SJSA1 (cell line): ENCODE data around the gene ACHE. TPM values are rescaled to one million over a fixed set of nuclear protein-coding genes. Genes with fewer than 3 reads are reported as not detected.
"Not testable (repeated sequence)": the region's sequence is repeated elsewhere in the genome, so short reads cannot be mapped to it uniquely, and the experiment has no call there.

ENCODE experiments used
- DNase-seq, 2 experiments: peaks; one replicate each; pipeline ENCODE4 v3.0.0-alpha.2; 2015 to 2020; ENCODE audit warnings: low spot score in 2 of 2, low read depth in 1 of 2
- H3K27ac ChIP-seq: fragments of 250-450 bp; sonication (Bioruptor Pico); 2 replicates; pipeline ENCODE4 v1.5.1; 2020; ENCODE audit warnings: mild to moderate bottlenecking, moderate library complexity
- H3K27me3 ChIP-seq: fragments of 250-450 bp; sonication (Bioruptor Pico); replicated peaks from 2 replicates; pipeline ENCODE4 v1.5.1; 2020; ENCODE audit warnings: mild to moderate bottlenecking, moderate library complexity
- H3K36me3 ChIP-seq: fragments of 250-450 bp; sonication (Bioruptor Pico); 2 replicates; pipeline ENCODE4 v1.5.1; 2020; ENCODE audit warnings: mild to moderate bottlenecking
- H3K4me1 ChIP-seq: fragments of 250-450 bp; sonication (Bioruptor Pico); replicated peaks from 2 replicates; pipeline ENCODE4 v1.6.1; 2021; ENCODE audit warnings: mild to moderate bottlenecking
- H3K4me3 ChIP-seq: fragments of 250-450 bp; sonication (Bioruptor Pico); 2 replicates; pipeline ENCODE4 v1.5.1; 2020; ENCODE audit warnings: mild to moderate bottlenecking
- H3K9me3 ChIP-seq: fragments of 250-450 bp; sonication (Bioruptor Pico); replicated peaks from 2 replicates; pipeline ENCODE4 v1.5.1; 2020; ENCODE audit warnings: mild to moderate bottlenecking
- total RNA-seq: library from RNA; depleted of rRNA; stranded (reverse); fragments of >200 nt; shearing (Covaris generic); gene quantifications from 2 replicates; pipeline ENCODE4 v1.2.3, GENCODE V29; 2014; rRNA removed

Gene ACHE
- total RNA-seq: 0.16 TPM in 1 of 2 replicates, not detected in the other

GRCh38 chr7:100895701-100895955, at the start of gene ACHE:
ACHE (minus strand) TSS chr7:100895888; CDS start chr7:100894232, 1,656 bp downstream.
- DNase-seq: no peak
- Histone ChIP-seq H3K27ac (no peak within 1 kb of the TSS), H3K9me3 (peaks cover 3% of the 10 kb centered on the region; the same call in 1 of the 2 replicates), H3K27me3 (peaks cover 38% of the 10 kb centered on the region), H3K4me3 (peak within 1 kb of the TSS; percentile 19), H3K4me1 (peaks cover 34% of the 10 kb centered on the region), H3K36me3 (no peaks in the 10 kb centered on the region)

DNA sequence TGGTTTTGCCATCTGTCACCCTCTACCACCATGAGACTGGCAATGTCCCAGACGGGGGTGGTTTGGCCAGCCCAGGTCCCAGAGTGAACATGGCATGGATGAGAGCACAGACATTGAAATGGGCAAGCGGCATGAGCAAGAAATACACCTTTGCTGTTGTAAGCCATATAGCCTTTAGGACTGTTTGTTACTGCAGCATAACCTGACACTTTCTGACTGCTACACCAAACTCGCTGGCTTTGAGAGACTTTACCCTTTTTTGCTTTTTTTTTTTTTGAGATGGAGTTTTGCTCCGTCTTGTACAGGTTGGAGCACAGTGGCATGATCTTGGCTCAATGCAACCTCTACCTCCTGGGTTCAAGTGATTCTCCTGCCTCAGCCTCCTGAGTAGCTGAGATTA, 48.5 kb upstream of the ACHE start:
- Histone ChIP-seq H3K4me3 (no peak overlapping the region), H3K9me3 (no peaks in the 10 kb centered on the region), H3K27me3 (peaks cover 15% of the 10 kb centered on the region), H3K36me3 (no peaks in the 10 kb centered on the region), H3K4me1 (no peaks in the 10 kb centered on the region), H3K27ac (no peak overlapping the region)
- DNase-seq: no peak

DNA sequence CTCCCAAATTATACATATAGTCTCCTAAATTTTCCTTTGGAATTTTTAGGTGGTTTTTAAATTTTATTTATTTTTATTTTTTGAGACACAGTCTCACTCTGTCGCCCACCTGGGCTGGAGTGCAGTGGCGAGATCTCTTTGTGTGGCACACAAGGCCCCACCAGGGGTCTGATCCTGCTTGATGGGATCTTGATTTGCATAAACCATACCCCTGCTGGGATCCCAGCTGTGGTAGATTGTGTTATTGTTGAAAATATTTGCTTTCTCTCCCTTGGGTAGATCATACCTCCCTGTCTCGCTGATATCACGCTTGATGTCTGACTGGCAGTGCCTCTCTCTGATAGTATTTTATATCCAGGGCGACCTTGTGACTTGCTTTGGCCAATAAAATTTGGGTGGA, 48.0 kb upstream of the ACHE start:
- Histone ChIP-seq H3K27me3 (peaks cover 10% of the 10 kb centered on the region), H3K4me3 (no peak overlapping the region), H3K36me3 (no peaks in the 10 kb centered on the region), H3K27ac (no peak overlapping the region), H3K9me3 (no peaks in the 10 kb centered on the region), H3K4me1 (no peaks in the 10 kb centered on the region)
- no peak for DNase-seq

- DNase-seq: no peak
- no peak overlapping the region for H3K4me3 ChIP-seq
- H3K4me1 ChIP-seq: no peaks in the 10 kb centered on the region
Observed at GRCh38 chr7:100942045-100942774, 46.5 kb upstream of the ACHE start.

DNA sequence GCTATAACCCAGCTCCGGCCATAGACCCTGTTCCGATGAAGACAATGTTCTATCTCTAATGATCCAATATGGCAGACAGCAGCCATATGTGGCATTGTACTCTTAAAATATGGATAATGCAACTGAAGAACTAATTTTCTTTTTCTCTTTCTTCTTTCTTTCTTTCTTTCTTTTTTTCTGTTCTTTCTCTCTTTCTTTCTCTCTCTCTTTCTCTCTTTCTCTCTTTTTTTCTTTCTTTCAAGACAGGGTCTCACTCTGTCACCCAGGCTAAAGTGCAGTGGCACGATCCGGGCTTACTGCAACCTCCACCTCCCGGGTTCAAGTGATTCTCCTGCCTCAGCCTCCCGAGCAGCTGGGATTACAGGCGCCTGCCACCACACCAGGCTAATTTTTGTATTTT, 40.5 kb upstream of the ACHE start:
- not testable (repeated sequence) for DNase-seq, H3K27ac ChIP-seq, H3K4me3 ChIP-seq, H3K4me1 ChIP-seq, H3K9me3 ChIP-seq, H3K36me3 ChIP-seq
- peaks cover 16% of the 10 kb centered on the region for H3K27me3 ChIP-seq

More at GRCh38 chr7:100942045-100942774, 46.5 kb upstream of the ACHE start:
- H3K27me3 ChIP-seq: peaks cover 10% of the 10 kb centered on the region
- no peak overlapping the region for H3K27ac ChIP-seq
- no peaks in the 10 kb centered on the region for H3K36me3 ChIP-seq
- H3K9me3 ChIP-seq: no peaks in the 10 kb centered on the region

GRCh38 chr7:100935381-100935780, 39.7 kb upstream of the ACHE start:
- not testable (repeated sequence) for H3K4me1 ChIP-seq, H3K9me3 ChIP-seq, H3K27ac ChIP-seq, DNase-seq, H3K4me3 ChIP-seq, H3K36me3 ChIP-seq
- peaks cover 16% of the 10 kb centered on the region for H3K27me3 ChIP-seq

- Histone ChIP-seq H3K9me3 (peaks cover 5% of the 10 kb centered on the region; the same call in 1 of the 2 replicates), H3K27me3 (peaks cover 14% of the 10 kb centered on the region), H3K27ac (no peak overlapping the region), H3K4me1 (no peaks in the 10 kb centered on the region), H3K4me3 (no peak overlapping the region), H3K36me3 (no peaks in the 10 kb centered on the region)
- no peak for DNase-seq
Observed at GRCh38 chr7:100933734-100934133, 38.0 kb upstream of the ACHE start.

DNA sequence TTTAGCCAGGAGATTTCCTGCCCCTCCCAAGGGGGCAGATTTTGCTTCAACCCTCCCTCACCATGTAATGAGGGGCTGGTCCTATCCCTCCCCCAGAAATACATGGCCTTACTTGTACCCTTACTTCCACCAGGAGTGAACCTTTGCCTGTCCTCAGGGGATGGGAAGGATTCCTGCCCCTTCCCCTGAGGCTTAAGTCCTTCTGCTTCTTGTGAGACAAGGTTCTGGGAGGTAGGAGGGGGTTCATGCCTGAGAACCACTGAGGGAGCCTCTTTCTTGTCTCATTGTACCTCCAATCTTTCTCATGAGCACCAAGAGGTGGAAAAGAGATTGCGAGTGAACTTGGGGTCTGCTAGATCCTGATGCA, 34.1 kb upstream of the ACHE start:
- H3K36me3 ChIP-seq: no peaks in the 10 kb centered on the region
- H3K9me3 ChIP-seq: peaks cover 5% of the 10 kb centered on the region; the same call in 1 of the 2 replicates
- no peak overlapping the region for H3K4me3 ChIP-seq
- H3K4me1 ChIP-seq: no peaks in the 10 kb centered on the region
- no peak overlapping the region for H3K27ac ChIP-seq
- peaks cover 2% of the 10 kb centered on the region; the same call in 1 of the 2 replicates for H3K27me3 ChIP-seq
- DNase-seq: no peak

DNA sequence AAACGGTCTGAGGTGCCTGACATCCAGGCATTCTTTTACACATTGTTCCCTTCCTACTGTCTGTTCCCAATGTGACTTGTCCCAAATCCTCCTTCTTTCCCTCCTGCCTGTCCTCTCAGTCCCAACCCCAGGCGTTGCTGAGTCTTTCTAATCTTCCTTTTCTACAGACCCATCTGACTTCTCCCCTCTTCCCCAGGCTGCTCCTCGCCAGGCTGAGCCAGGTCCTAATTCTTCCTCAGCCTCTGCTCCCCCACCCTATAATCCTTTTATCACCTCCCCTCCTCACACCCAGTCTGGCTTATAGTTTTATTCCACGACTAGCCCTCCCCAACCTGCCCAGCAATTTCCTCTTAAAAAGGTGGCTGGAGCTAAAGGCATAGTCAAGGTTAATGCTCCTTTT, 27.9 kb upstream of the ACHE start:
- not testable (repeated sequence) for H3K27ac ChIP-seq, DNase-seq, H3K27me3 ChIP-seq, H3K4me1 ChIP-seq, H3K9me3 ChIP-seq, H3K36me3 ChIP-seq, H3K4me3 ChIP-seq

- Histone ChIP-seq H3K27me3 (0 out of 2 replicates have a peak, but pooled peaks cover 8% of the 10 kb centered on the region), H3K4me1 (no peaks in the 10 kb centered on the region), H3K4me3 (no peak overlapping the region), H3K36me3 (no peaks in the 10 kb centered on the region), H3K9me3 (no peaks in the 10 kb centered on the region), H3K27ac (no peak overlapping the region)
- no peak for DNase-seq
Observed at GRCh38 chr7:100921039-100921438, 25.4 kb upstream of the ACHE start.

DNA sequence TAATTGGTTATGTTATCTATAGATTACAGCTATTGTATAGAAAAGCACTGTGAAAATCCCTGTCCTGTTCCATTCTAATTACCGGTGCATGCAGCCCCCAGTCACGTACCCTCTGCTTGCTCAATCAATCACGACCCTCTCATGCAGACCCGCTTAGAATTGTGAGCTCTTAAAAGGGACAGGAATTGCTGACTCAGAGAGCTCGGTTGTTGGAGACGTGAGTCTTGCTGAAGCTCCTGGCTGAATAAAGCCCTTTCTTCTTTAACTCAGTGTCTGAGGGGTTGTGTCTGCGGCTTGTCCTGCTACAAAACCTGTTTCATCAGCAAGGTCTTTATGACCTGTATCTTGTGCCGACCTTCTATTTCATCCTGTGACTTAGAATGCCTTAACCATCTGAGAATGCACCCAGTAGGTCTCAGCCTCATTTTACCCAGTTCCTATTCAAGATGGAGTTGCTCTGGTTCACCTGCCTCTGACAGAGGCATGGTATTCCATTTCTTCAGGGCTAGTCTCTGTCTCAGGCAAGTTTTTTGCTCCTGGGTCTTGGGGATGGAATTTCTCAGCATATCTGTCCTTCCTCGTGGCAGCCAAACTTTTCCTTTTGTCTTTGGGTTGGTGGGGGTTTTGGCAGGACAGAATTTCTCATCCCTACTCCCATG, 24.2 kb upstream of the ACHE start:
- H3K27ac ChIP-seq, H3K9me3 ChIP-seq, H3K4me3 ChIP-seq, H3K36me3 ChIP-seq, H3K4me1 ChIP-seq, DNase-seq, H3K27me3 ChIP-seq: not testable (repeated sequence)

DNA sequence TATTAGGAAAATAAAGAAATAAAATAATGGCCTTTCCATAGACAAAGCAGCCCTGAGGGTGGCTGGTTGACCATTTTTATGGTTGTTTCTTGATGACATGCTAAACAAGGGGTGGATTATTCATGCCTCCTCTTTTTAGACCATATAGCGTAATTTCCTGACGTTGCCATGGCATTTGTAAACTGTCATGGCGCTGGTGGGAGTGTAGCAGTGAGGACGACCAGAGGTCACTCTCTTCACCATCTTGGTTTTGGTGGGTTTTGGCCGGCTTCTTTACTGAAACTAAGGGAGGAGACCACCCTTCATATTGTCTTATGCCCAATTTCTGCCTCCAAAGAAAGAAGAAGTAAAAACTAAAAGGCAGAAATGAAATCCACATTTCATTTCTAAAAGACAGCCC, 23.6 kb upstream of the ACHE start:
- not testable (repeated sequence) for DNase-seq, H3K27ac ChIP-seq, H3K9me3 ChIP-seq, H3K27me3 ChIP-seq, H3K4me1 ChIP-seq, H3K4me3 ChIP-seq, H3K36me3 ChIP-seq

DNA sequence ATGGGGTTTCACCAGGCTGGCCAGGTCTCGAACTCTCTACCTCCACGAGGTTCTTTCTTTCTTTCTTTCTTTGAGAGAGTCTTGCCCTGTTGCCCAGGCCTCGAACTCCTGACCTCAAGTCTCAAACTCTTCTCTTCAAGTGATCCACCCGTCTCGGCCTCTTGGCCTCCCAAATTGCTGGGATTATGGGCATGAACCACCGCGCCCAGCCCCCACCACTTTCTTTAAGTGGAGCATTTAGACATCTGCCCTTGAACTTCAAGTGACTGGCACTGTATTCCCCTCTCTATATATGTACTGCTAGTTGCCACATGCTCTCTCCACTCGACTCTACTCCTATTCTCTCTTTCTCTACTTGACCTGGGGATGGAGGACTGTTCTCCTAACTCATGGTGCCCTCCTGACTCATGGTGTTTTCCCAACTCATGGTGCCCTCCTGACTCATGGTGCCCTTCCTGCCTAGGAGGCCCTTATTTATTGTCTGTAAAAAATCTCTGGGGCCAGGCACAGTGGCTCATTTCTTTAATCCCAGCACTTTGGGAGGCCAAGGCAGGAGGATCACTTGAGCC, 19.3 kb upstream of the ACHE start:
- Histone ChIP-seq H3K4me1 (no peaks in the 10 kb centered on the region), H3K4me3 (no peak overlapping the region), H3K36me3 (no peaks in the 10 kb centered on the region), H3K27ac (no peak overlapping the region), H3K27me3 (0 out of 2 replicates have a peak, but pooled peaks cover 7% of the 10 kb centered on the region), H3K9me3 (no peaks in the 10 kb centered on the region)
- no peak for DNase-seq

DNA sequence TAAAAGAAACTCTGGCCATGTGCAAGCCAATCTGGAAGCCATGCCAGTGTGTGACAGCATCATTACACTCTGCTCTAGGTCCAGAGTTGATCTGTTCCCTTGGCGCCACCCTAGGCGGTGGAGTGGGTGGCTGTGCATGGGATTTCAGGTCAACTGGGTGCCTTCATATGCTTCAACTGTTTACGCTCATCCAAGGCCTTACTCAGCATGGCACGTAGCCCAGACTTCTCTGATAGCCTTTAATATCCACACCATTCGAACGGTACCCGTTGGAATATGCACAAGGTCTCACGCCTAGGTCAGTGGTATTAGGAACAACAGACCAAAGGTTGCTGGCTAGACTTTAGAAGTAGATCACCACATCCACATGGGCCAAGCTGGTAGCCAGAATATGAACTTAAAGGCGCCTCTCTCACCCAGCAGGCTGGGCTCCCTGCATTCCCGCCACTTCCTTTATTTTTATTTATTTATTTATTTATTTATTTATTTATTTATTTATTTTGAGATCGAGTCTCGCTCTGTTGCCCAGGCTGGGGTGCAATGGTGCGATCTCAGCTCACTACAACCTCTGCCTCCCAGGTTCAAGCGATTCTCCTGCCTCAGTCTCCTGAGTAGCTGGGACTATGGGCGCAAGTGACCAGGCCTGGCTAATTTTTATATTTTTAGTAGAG, 18.7 kb upstream of the ACHE start:
- no peaks in the 10 kb centered on the region for H3K4me1 ChIP-seq
- H3K27me3 ChIP-seq: 0 out of 2 replicates have a peak, but pooled peaks cover 7% of the 10 kb centered on the region
- no peaks in the 10 kb centered on the region for H3K36me3 ChIP-seq
- H3K4me3 ChIP-seq: no peak overlapping the region
- no peak for DNase-seq
- no peak overlapping the region for H3K27ac ChIP-seq
- no peaks in the 10 kb centered on the region for H3K9me3 ChIP-seq
